ENCODE data around the gene VEGFA. TPM values are rescaled to one million over a fixed set of nuclear protein-coding genes. Genes with fewer than 3 reads are reported as not detected.

VEGFA gene
- total RNA-seq, 1 experiment from 2014 or later = 112 TPM

- CTCF ChIA-PET = interaction anchor here (1.0 kb wide), 1 partner anchor 9 kb away, joined by 5 read pairs; no protein-coding TSS in a partner anchor
- peaks cover 5% of the 10 kb centered on the region; the same call in 1 of the 2 replicates for H3K9me2 ChIP-seq (ENCODE audit: insufficient read depth)
- intact Hi-C loops (cut with micrococcal nuclease; ENCODE audit: unreplicated experiment) = loop anchor here (5.0 kb wide), 2 partner anchors 41 to 61 kb away; partner anchors contain the start of gene MRPS18A
- no peak for DNase-seq
- no TSS peak for BruUV-seq (replicated peaks)
- peaks cover 12% of the 10 kb centered on the region for H3F3A ChIP-seq (ENCODE audit: insufficient read depth, low read depth)
- no peak overlapping the region for H3K4me3 ChIP-seq
- H3K4me1 ChIP-seq (replicated peaks; ENCODE audit: insufficient read depth) = peaks cover 27% of the 10 kb centered on the region
- no peaks in the 10 kb centered on the region for H3K79me2 ChIP-seq (ENCODE audit: low read depth)
- no peak for TF ChIP-seq EZH2 (IDR thresholded peaks at IDR 0.05; ENCODE audit: low read depth)
- TF ChIP-seq CTCF (conservative IDR thresholded peaks at IDR 0.05) = no peak
- no peaks in the 10 kb centered on the region for H3K36me3 ChIP-seq (ENCODE audit: low read depth)
- H3K9me3 ChIP-seq (ENCODE audit: insufficient read depth, low read depth) = peaks cover 12% of the 10 kb centered on the region; the same call in 1 of the 2 replicates
- no peak overlapping the region for H2AFZ ChIP-seq
- H3K27me3 ChIP-seq (ENCODE audit: insufficient read depth, low read depth) = no peaks in the 10 kb centered on the region
- no peak overlapping the region for H3K27ac ChIP-seq
- no peak overlapping the region for H3K4me2 ChIP-seq
- POLR2A ChIA-PET (ENCODE audit: unreplicated experiment) = no interaction called here
- H4K20me1 ChIP-seq (ENCODE audit: insufficient read depth) = no peaks in the 10 kb centered on the region
These were observed 41.4 kb upstream of the VEGFA start for GRCh38 chr6:43728586-43728985.

- peaks cover 12% of the 10 kb centered on the region; the same call in 1 of the 2 replicates for H3K9me3 ChIP-seq (ENCODE audit: insufficient read depth, low read depth)
- no peak for DNase-seq
- H3K4me3 ChIP-seq = no peak overlapping the region
- no TSS peak for BruUV-seq (replicated peaks)
- no peaks in the 10 kb centered on the region for H3K79me2 ChIP-seq (ENCODE audit: low read depth)
- TF ChIP-seq EZH2 (IDR thresholded peaks at IDR 0.05; ENCODE audit: low read depth) = no peak
- TF ChIP-seq CTCF (conservative IDR thresholded peaks at IDR 0.05) = no peak
- ChIA-PET CTCF (no interaction called here), POLR2A (ENCODE audit: unreplicated experiment) (no interaction called here)
- peaks cover 6% of the 10 kb centered on the region for H3F3A ChIP-seq (ENCODE audit: insufficient read depth, low read depth)
- H3K4me1 ChIP-seq (replicated peaks; ENCODE audit: insufficient read depth) = peaks cover 17% of the 10 kb centered on the region
- H2AFZ ChIP-seq = no peak overlapping the region
- H4K20me1 ChIP-seq (ENCODE audit: insufficient read depth) = no peaks in the 10 kb centered on the region
- no peaks in the 10 kb centered on the region for H3K36me3 ChIP-seq (ENCODE audit: low read depth)
- intact Hi-C loops (cut with micrococcal nuclease; ENCODE audit: unreplicated experiment) = loop anchor here (5.0 kb wide), 2 partner anchors 42 to 62 kb away; partner anchors contain the start of gene MRPS18A
- no peak overlapping the region for H3K27ac ChIP-seq
- peaks cover 5% of the 10 kb centered on the region; the same call in 1 of the 2 replicates for H3K9me2 ChIP-seq (ENCODE audit: insufficient read depth)
- H3K27me3 ChIP-seq (ENCODE audit: insufficient read depth, low read depth) = no peaks in the 10 kb centered on the region
- no peak overlapping the region for H3K4me2 ChIP-seq
These were observed 40.5 kb upstream of the VEGFA start for GRCh38 chr6:43729537-43729936.

GRCh38 chr6:43730634-43731033, 39.4 kb upstream of the VEGFA start:
- TF ChIP-seq EZH2 (IDR thresholded peaks at IDR 0.05; ENCODE audit: low read depth) (no peak), CTCF (conservative IDR thresholded peaks at IDR 0.05) (no peak)
- no peak overlapping the region for H3K27ac ChIP-seq
- no peaks in the 10 kb centered on the region for H3K36me3 ChIP-seq (ENCODE audit: low read depth)
- H3K79me2 ChIP-seq (ENCODE audit: low read depth) = no peaks in the 10 kb centered on the region
- peaks cover 4% of the 10 kb centered on the region for H3F3A ChIP-seq (ENCODE audit: insufficient read depth, low read depth)
- peaks cover 8% of the 10 kb centered on the region for H3K4me1 ChIP-seq (replicated peaks; ENCODE audit: insufficient read depth)
- H3K4me2 ChIP-seq = no peak overlapping the region
- no peak for DNase-seq
- no peak overlapping the region for H3K4me3 ChIP-seq
- no peaks in the 10 kb centered on the region for H4K20me1 ChIP-seq (ENCODE audit: insufficient read depth)
- no TSS peak for BruUV-seq (replicated peaks)
- ChIA-PET CTCF (no interaction called here), POLR2A (ENCODE audit: unreplicated experiment) (no interaction called here)
- H2AFZ ChIP-seq = no peak overlapping the region
- intact Hi-C loops (cut with micrococcal nuclease; ENCODE audit: unreplicated experiment) = no loop called here
- H3K9me2 ChIP-seq (ENCODE audit: insufficient read depth) = peaks cover 5% of the 10 kb centered on the region; the same call in 1 of the 2 replicates
- H3K27me3 ChIP-seq (ENCODE audit: insufficient read depth, low read depth) = no peaks in the 10 kb centered on the region
- H3K9me3 ChIP-seq (ENCODE audit: insufficient read depth, low read depth) = peaks cover 12% of the 10 kb centered on the region; the same call in 1 of the 2 replicates

All from PC-9 (cell line).